ENCODE data around the gene G0S2. TPM values are rescaled to one million over a fixed set of nuclear protein-coding genes. Genes with fewer than 3 reads are reported as not detected.
"Not testable (repeated sequence)": the region's sequence is repeated elsewhere in the genome, so short reads cannot be mapped to it uniquely, and the experiment has no call there.

G0S2 gene
- total and polyA plus RNA-seq, 9 donors = 41.5 to 392 (median 77.6) TPM

GRCh38 chr1:209696673-209697072 lies 21.5 kb downstream of the G0S2 start:
- Histone ChIP-seq H3K4me1 (ENCODE audit: insufficient read depth) (peaks cover 3% of the 10 kb centered on the region), H3K27me3 (no peaks in the 10 kb centered on the region), H3K36me3 (no peaks in the 10 kb centered on the region), H3K27ac (peak overlapping the region in 1 of 2 donors; percentile 18), H3K9me3 (no peaks in the 10 kb centered on the region), H3K4me3 (no peak overlapping the region)
- DNase-seq = no peak
- intact Hi-C loops (cut with DNase I) = loop anchor here in 2 of 4 donors (5.0 to 10.0 kb wide), 2 partner anchors 48 to 51 kb away; no protein-coding TSS in a partner anchor
- no peak for TF ChIP-seq POLR2A (IDR thresholded peaks at IDR 0.05)
- no peak for TF ChIP-seq EP300 (IDR thresholded peaks at IDR 0.05)
- no peak for TF ChIP-seq CTCF (IDR thresholded peaks at IDR 0.05)

- H3K27me3 ChIP-seq = no peaks in the 10 kb centered on the region
- H3K4me3 ChIP-seq = no peak overlapping the region
- 70 to 77% (median 74%) methylated on average over 3 of the region's 3 CpGs for WGBS, 3 donors
- no peaks in the 10 kb centered on the region for H3K9me3 ChIP-seq
- H3K36me3 ChIP-seq = no peaks in the 10 kb centered on the region
- TF ChIP-seq EP300 (IDR thresholded peaks at IDR 0.05) (no peak), POLR2A (IDR thresholded peaks at IDR 0.05) (no peak), CTCF (IDR thresholded peaks at IDR 0.05) (no peak)
- peaks cover 3% of the 10 kb centered on the region for H3K4me1 ChIP-seq (ENCODE audit: insufficient read depth)
- no peak for DNase-seq
- peak overlapping the region in 1 of 2 donors; percentile 18 for H3K27ac ChIP-seq
- intact Hi-C loops (cut with DNase I) = loop anchor here in 2 of 4 donors (5.0 to 10.0 kb wide), 2 partner anchors 48 to 50 kb away; no protein-coding TSS in a partner anchor
These were observed 21.9 kb downstream of the G0S2 start for GRCh38 chr1:209697126-209697525.

GRCh38 chr1:209700686-209701085 lies 25.5 kb downstream of the G0S2 start:
- H3K4me1 ChIP-seq (ENCODE audit: insufficient read depth) = peaks cover 15% of the 10 kb centered on the region
- H3K27ac ChIP-seq; H3K9me3 ChIP-seq; H3K27me3 ChIP-seq; H3K4me3 ChIP-seq; intact Hi-C loops (cut with DNase I); H3K36me3 ChIP-seq; DNase-seq: not testable (repeated sequence)

GRCh38 chr1:209702832-209703231 lies 27.6 kb downstream of the G0S2 start:
- no peak overlapping the region for H3K4me3 ChIP-seq
- no peak for TF ChIP-seq CTCF (IDR thresholded peaks at IDR 0.05)
- TF ChIP-seq EP300 (IDR thresholded peaks at IDR 0.05) = no peak
- no peak for TF ChIP-seq POLR2A (IDR thresholded peaks at IDR 0.05)
- 80 to 95% (median 89%) methylated on average over 1 of the region's 1 CpG for WGBS, 3 donors
- DNase-seq = no peak
- no peaks in the 10 kb centered on the region for H3K9me3 ChIP-seq
- H3K36me3 ChIP-seq = no peaks in the 10 kb centered on the region
- no peak overlapping the region for H3K27ac ChIP-seq
- peaks cover 12% of the 10 kb centered on the region for H3K4me1 ChIP-seq (ENCODE audit: insufficient read depth)
- H3K27me3 ChIP-seq = no peaks in the 10 kb centered on the region
- intact Hi-C loops (cut with DNase I) = no loop called here

GRCh38 chr1:209703834-209704504 lies 28.8 kb downstream of the G0S2 start:
- Histone ChIP-seq H3K27me3 (no peaks in the 10 kb centered on the region), H3K4me3 (no peak overlapping the region), H3K4me1 (ENCODE audit: insufficient read depth) (peaks cover 12% of the 10 kb centered on the region), H3K27ac (no peak overlapping the region), H3K36me3 (no peaks in the 10 kb centered on the region), H3K9me3 (no peaks in the 10 kb centered on the region)
- peak in 1 of 5 donors; percentile 54 for DNase-seq
- no peak for TF ChIP-seq POLR2A (IDR thresholded peaks at IDR 0.05)
- no peak for TF ChIP-seq CTCF (IDR thresholded peaks at IDR 0.05)
- no peak for TF ChIP-seq EP300 (IDR thresholded peaks at IDR 0.05)
- intact Hi-C loops (cut with DNase I) = no loop called here
- whole genome bisulfite sequencing, 3 donors = 27 to 42% (median 29%) methylated on average over 6 of the region's 6 CpGs

Data from ovary (tissue), 9 donors.